Activated CD8-positive, alpha-beta T cell treated with anti-CD3 and anti-CD28 coated beads, Interleukin-2, amount 10 ng/mL, durations not matched to agents 7 days and 5 days (primary cell): ENCODE data around the gene ID2. TPM values are rescaled to one million over a fixed set of nuclear protein-coding genes. Genes with fewer than 3 reads are reported as not detected.

Experiments used
- ATAC-seq: fragments of 150-1000 bp; cut with Tn5 transposase; one replicate; pipeline ENCODE4 v1.10.0; 2021; ENCODE audit warnings: moderate library complexity
- CTCF ChIA-PET: fragments of 350-600 bp; sonication (Branson Sonifier 250); formaldehyde crosslinking; loops from one replicate; lab custom pipeline; 2021; ENCODE audit warnings: antibody characterized with exemption; lab: Charles Lee
- POLR2A ChIA-PET: fragments of 350-600 bp; sonication (Branson Sonifier 250); formaldehyde crosslinking; loops from one replicate; lab custom pipeline; 2021; ENCODE audit warnings: antibody characterized with exemption; lab: Charles Lee
- DNase-seq: peaks from one replicate; pipeline ENCODE4 v3.0.0-alpha.2; 2020
- H3K27ac Mint-ChIP-seq: one replicate; pipeline ENCODE4 v1.8.0; 2021; ENCODE audit warnings: mild to moderate bottlenecking, mixed read lengths
- H3K27me3 Mint-ChIP-seq: one replicate; pipeline ENCODE4 v1.8.0; 2021; ENCODE audit warnings: low read depth, mixed read lengths
- H3K36me3 Mint-ChIP-seq: one replicate; pipeline ENCODE4 v1.8.0; 2021; ENCODE audit warnings: low read depth, mixed read lengths
- H3K4me1 Mint-ChIP-seq: one replicate; pipeline ENCODE4 v1.8.0; 2021; ENCODE audit warnings: low read depth, mixed read lengths
- H3K4me3 Mint-ChIP-seq: one replicate; pipeline ENCODE4 v1.8.0; 2021; ENCODE audit warnings: mild to moderate bottlenecking, mixed read lengths
- H3K9me3 Mint-ChIP-seq: one replicate; pipeline ENCODE4 v1.8.0; 2022; ENCODE audit warnings: mixed read lengths; ENCODE audit not compliant: insufficient read depth
- total RNA-seq, 2 experiments: library from RNA; stranded (reverse); gene quantifications; one replicate each; pipeline ENCODE4 v1.2.3, GENCODE V29; 2021

Gene ID2
- total RNA-seq, 2 experiments from 2014 or later = 257 to 263 TPM

DNA sequence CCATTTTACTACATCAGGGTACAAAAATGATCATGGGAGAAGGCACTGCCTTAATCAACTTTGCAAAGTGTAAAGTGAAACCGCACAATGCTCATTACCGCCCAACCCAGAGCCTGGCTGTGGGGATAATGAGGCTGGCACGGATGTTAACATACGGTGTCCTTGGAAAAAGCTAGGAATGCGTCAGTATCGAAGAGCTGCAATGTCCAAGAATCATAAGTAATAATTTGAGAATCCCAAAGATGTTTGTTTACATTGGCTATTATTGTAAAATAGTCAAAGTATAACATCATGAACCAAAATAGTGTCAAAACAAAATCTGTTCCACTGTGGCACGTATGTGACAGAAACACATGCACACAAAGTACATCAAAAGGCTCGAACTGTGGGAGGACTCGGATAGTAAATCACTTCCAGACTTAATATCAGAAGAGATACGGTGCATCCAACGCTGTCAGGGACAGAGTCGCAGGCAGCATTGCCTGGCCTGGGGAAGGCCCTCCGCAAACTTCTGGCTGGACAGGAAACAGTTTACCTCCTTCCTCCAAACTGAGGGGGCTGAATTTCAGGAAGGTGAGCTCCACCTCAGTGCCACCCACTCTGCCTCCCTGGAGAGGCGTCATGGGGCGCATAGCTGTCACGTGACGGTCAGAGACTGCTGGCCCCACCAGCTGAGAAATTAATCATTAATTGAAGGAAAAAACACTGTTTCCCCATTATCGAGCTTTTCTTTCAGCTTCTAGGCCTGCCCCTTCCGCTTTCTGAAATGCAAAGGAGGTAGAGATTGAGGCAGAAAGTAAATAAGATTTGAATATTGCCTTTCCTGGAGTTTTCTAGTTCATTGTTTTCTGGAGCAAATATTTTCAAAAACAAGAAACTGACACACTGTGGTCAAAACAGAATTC, 1.8 kb upstream of the ID2 start:
- DNase-seq (no peak), ATAC-seq (no peak)
- CTCF ChIA-PET = interaction anchor here (0.7 to 3.3 kb wide), 9 partner anchors 10 to 1252 kb away, joined by 3 to 17 read pairs (median 4); no protein-coding TSS in a partner anchor
- H3K9me3 Mint-ChIP-seq = peaks cover 2% of the 10 kb centered on the region
- peak overlapping the region; percentile 87 for H3K27ac Mint-ChIP-seq
- peaks cover 28% of the 10 kb centered on the region for H3K27me3 Mint-ChIP-seq
- H3K4me1 Mint-ChIP-seq = peaks cover 40% of the 10 kb centered on the region
- peaks cover 42% of the 10 kb centered on the region for H3K36me3 Mint-ChIP-seq
- peak overlapping the region; percentile 81 for H3K4me3 Mint-ChIP-seq
- POLR2A ChIA-PET = interaction anchor here (0.7 to 5.2 kb wide), 7 partner anchors 14 to 1207 kb away, joined by 3 to 86 read pairs (median 6); no protein-coding TSS in a partner anchor

GRCh38 chr2:8680822-8681760, 765 bp upstream of the ID2 start:
- peaks cover 42% of the 10 kb centered on the region for H3K4me1 Mint-ChIP-seq
- CTCF ChIA-PET = interaction anchor here (0.6 to 3.3 kb wide), 18 partner anchors 11 to 1584 kb away, joined by 3 to 17 read pairs (median 4); no protein-coding TSS in a partner anchor
- H3K9me3 Mint-ChIP-seq = no peaks in the 10 kb centered on the region
- POLR2A ChIA-PET = interaction anchor here (0.6 to 5.2 kb wide), 62 partner anchors 11 to 1816 kb away, joined by 3 to 86 read pairs (median 4); no protein-coding TSS in a partner anchor
- DNase-seq = peak; percentile 80
- H3K27ac Mint-ChIP-seq = peak overlapping the region; percentile 94
- peak overlapping the region; percentile 81 for H3K4me3 Mint-ChIP-seq
- H3K36me3 Mint-ChIP-seq = peaks cover 34% of the 10 kb centered on the region
- ATAC-seq = peak; percentile 13
- H3K27me3 Mint-ChIP-seq = peaks cover 19% of the 10 kb centered on the region

- CTCF ChIA-PET = interaction anchor here (0.6 to 3.3 kb wide), 6 partner anchors 10 to 1585 kb away, joined by 3 to 17 read pairs (median 6); no protein-coding TSS in a partner anchor
- Mint-ChIP-seq H3K9me3 (no peaks in the 10 kb centered on the region), H3K4me1 (peaks cover 29% of the 10 kb centered on the region), H3K4me3 (peak overlapping the region; percentile 99), H3K27me3 (peaks cover 1% of the 10 kb centered on the region), H3K36me3 (peaks cover 35% of the 10 kb centered on the region), H3K27ac (peak overlapping the region; percentile 97)
- ATAC-seq = no peak
- peak; percentile 63 for DNase-seq
- POLR2A ChIA-PET = interaction anchor here (0.7 to 5.2 kb wide), 35 partner anchors 13 to 1818 kb away, joined by 3 to 86 read pairs (median 6); no protein-coding TSS in a partner anchor
Observed at GRCh38 chr2:8682719-8683667, 1.1 kb downstream of the ID2 start.

DNA sequence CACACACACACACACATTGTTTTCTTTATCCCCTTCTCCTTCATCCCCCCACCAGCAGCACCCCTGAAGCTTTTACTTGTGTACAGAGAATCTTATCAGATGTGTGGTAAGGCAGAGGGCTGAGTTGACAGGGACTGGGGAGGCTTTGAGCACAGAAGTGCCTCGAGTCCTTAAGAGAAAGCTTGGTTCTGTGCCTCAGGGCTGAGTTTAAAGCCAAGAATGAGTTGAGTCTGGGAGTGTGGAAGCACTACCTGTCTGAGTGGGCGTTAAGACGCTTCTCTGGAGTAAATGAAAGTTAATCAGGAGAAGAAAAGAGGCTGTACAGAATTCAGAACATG, 2.7 kb downstream of the ID2 start:
- Mint-ChIP-seq H3K27ac (peak overlapping the region; percentile 91), H3K36me3 (peaks cover 37% of the 10 kb centered on the region), H3K9me3 (no peaks in the 10 kb centered on the region), H3K4me1 (peaks cover 24% of the 10 kb centered on the region), H3K4me3 (peak overlapping the region; percentile 99), H3K27me3 (peaks cover 2% of the 10 kb centered on the region)
- DNase-seq = peak; percentile 71
- ChIA-PET POLR2A (interaction anchor here (0.6 to 1.7 kb wide), 19 partner anchors 14 to 1255 kb away, joined by 3 to 25 read pairs (median 3); no protein-coding TSS in a partner anchor), CTCF (interaction anchor here (0.6 to 1.8 kb wide), 9 partner anchors 9 to 1587 kb away, joined by 3 to 18 read pairs (median 4); no protein-coding TSS in a partner anchor)
- peak; percentile 4 for ATAC-seq

DNA sequence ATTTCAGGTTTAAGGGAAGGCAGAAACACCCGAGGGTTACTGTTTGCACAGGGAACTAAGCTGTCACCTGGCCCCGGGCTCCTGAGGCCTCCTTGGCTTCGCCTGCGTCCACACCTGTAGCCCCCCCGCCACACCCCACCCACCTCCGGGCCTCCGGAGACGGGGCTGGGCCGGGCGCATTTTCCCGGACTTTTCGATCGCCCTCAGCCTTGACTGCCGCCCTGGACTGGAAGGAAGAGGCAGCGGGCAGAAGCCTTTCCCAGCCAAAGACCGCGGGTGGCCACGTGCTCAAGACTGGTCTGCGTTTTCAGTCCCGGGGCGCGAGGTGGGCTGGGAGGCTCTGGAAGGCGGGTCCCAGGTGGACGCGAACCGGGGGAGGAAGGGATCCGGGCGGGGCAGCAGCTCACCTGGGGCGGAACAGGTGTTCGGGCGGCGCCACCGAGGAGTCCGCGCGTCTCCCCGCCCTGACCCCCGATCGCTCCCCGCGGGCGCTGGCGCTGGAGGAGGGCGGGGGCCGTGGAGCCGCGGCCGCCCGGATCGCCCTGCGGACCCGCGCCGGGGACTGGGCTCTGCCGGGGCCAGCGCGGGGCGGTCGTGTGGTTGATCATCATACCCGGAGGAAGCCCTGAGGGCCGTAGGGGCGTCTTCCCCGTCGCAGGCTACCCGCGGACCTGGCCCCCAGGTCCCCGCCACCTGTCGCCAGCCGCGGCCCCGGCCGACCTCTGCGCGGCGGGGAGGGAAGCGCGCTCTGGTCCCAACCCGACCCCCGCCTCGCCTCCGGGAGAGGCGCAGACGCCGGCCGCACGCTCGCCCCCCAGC, 3.2 kb downstream of the ID2 start:
- POLR2A ChIA-PET = interaction anchor here (0.8 to 1.7 kb wide), 17 partner anchors 15 to 1256 kb away, joined by 3 to 25 read pairs (median 3); no protein-coding TSS in a partner anchor
- H3K27ac Mint-ChIP-seq = peak overlapping the region; percentile 91
- peak; percentile 5 for ATAC-seq
- CTCF ChIA-PET = interaction anchor here (0.6 to 1.8 kb wide), 9 partner anchors 8 to 1588 kb away, joined by 3 to 18 read pairs (median 4); no protein-coding TSS in a partner anchor
- peaks cover 37% of the 10 kb centered on the region for H3K36me3 Mint-ChIP-seq
- peaks cover 18% of the 10 kb centered on the region for H3K4me1 Mint-ChIP-seq
- H3K9me3 Mint-ChIP-seq = no peaks in the 10 kb centered on the region
- peak; percentile 71 for DNase-seq
- peaks cover 5% of the 10 kb centered on the region for H3K27me3 Mint-ChIP-seq
- H3K4me3 Mint-ChIP-seq = peak overlapping the region; percentile 99

- DNase-seq (peak; percentile 79), ATAC-seq (peak; percentile 21)
- CTCF ChIA-PET = interaction anchor here (1.7 to 1.8 kb wide), 2 partner anchors 141 to 1258 kb away, joined by 8 to 18 read pairs; no protein-coding TSS in a partner anchor
- Mint-ChIP-seq H3K9me3 (no peaks in the 10 kb centered on the region), H3K4me1 (peaks cover 12% of the 10 kb centered on the region), H3K36me3 (peaks cover 37% of the 10 kb centered on the region), H3K27me3 (peaks cover 6% of the 10 kb centered on the region), H3K27ac (peak overlapping the region; percentile 52), H3K4me3 (peak overlapping the region; percentile 66)
- POLR2A ChIA-PET = interaction anchor here (1.4 to 1.7 kb wide), 3 partner anchors 111 to 960 kb away, joined by 5 to 25 read pairs (median 5); no protein-coding TSS in a partner anchor
Observed at GRCh38 chr2:8685697-8686358, 4.0 kb downstream of the ID2 start.

- POLR2A ChIA-PET = no interaction called here
- H3K36me3 Mint-ChIP-seq = peaks cover 3% of the 10 kb centered on the region
Observed at GRCh38 chr2:8691859-8692437, 10.1 kb downstream of the ID2 start.

GRCh38 chr2:8692783-8693156, 10.9 kb downstream of the ID2 start:
- peaks cover 4% of the 10 kb centered on the region for H3K4me1 Mint-ChIP-seq
- H3K27ac Mint-ChIP-seq = no peak overlapping the region
- no peak for DNase-seq
- H3K9me3 Mint-ChIP-seq = no peaks in the 10 kb centered on the region
- ChIA-PET POLR2A (interaction anchor here (1.4 kb wide), 1 partner anchor 11 kb away, joined by 3 read pairs; the partner anchor contains the start of gene ID2), CTCF (interaction anchor here (0.6 to 2.2 kb wide), 13 partner anchors 8 to 1489 kb away, joined by 3 to 8 read pairs (median 5); no protein-coding TSS in a partner anchor)
- ATAC-seq = no peak
- no peak overlapping the region for H3K4me3 Mint-ChIP-seq
- H3K27me3 Mint-ChIP-seq = peaks cover 25% of the 10 kb centered on the region
- peaks cover 3% of the 10 kb centered on the region for H3K36me3 Mint-ChIP-seq

More at GRCh38 chr2:8691859-8692437, 10.1 kb downstream of the ID2 start:
- CTCF ChIA-PET = interaction anchor here (1.7 to 1.8 kb wide), 2 partner anchors 19 to 68 kb away, joined by 5 read pairs; no protein-coding TSS in a partner anchor
- Mint-ChIP-seq H3K4me3 (no peak overlapping the region), H3K9me3 (no peaks in the 10 kb centered on the region), H3K27ac (no peak overlapping the region), H3K27me3 (peaks cover 25% of the 10 kb centered on the region), H3K4me1 (peaks cover 4% of the 10 kb centered on the region)
- DNase-seq = no peak
- no peak for ATAC-seq
